ENCODE results near the gene C19orf73.
"Not testable (repeated sequence)": the region's sequence is repeated elsewhere in the genome, so short reads cannot be mapped to it uniquely, and the experiment has no call there.

The C19orf73 gene

DNA sequence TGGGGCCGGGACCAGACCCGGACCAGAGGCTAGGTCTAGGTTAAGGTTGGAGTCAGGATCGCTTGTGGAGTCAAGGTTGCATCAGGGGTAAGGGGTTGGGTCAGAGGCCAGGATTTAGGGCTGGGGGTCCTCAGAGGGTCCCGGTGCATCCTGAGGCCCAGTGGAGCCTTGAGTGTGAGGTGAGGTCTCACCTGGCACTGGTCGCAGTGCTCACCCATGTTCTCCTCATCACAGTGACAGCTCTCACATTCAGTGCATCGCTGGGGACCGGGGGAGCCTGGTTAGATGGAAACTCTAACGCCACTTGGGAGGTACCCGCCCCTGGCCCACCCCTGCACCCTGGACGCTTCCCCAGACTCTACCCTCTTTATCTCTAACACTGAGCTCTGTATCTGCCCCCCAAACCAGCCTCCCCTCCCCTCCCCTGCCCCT, 33.2 kb upstream of the C19orf73 start:
- H3K36me3 Mint-ChIP-seq (ENCODE audit: low read depth) = no peaks in the 10 kb centered on the region
- H3K4me1 Mint-ChIP-seq (ENCODE audit: low read depth) = peaks cover 22% of the 10 kb centered on the region
- H3K4me3 Mint-ChIP-seq = no peak overlapping the region
- H3K27me3 Mint-ChIP-seq = peaks cover 70% of the 10 kb centered on the region
- H3K9me3 Mint-ChIP-seq = no peaks in the 10 kb centered on the region
- H3K27ac Mint-ChIP-seq = no peak overlapping the region

DNA sequence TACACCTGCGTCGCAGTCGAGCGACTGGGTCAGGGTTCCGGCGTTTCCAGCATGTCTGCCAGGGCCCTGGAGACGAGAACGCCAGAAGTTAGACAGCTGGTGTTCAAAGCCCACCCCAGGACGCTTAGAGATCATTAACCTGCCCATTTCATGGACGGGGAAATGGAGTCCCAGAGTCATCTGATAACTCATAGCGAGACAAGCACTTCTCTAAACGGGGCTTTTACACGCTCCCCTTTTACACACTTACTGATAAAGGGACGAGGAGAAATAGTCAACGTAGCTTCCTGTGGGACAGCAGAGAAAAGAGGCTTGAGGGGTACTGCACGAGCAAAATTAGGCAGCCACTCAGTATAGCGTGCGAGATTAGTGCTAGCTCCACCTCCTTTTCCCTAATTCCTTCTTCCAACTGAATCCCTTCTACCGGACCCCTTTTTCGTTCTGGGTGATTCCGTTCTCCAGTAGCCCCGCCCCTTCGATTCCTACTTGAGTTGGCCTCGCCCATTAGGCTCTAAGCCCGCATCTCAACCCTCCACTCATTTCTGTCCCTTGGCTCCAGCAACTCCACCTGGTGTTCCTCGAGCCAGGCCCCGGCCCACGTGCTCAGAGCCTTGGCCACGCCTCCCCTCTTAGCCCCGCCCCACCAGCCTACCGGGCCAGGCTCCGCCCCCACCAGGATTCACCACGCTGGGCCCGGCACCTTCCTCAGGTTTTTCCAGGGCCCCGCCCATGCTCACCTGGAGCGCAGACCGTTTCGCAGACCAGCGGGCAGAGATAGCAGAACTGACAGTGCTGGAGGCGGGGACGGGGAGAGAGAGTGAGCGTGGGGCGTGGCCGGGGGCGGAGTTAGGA, 32.5 kb upstream of the C19orf73 start:
- no peaks in the 10 kb centered on the region for H3K9me3 Mint-ChIP-seq
- peaks cover 69% of the 10 kb centered on the region for H3K27me3 Mint-ChIP-seq
- no peak overlapping the region for H3K4me3 Mint-ChIP-seq
- H3K36me3 Mint-ChIP-seq (ENCODE audit: low read depth) = no peaks in the 10 kb centered on the region
- no peak overlapping the region for H3K27ac Mint-ChIP-seq
- H3K4me1 Mint-ChIP-seq (ENCODE audit: low read depth) = peaks cover 22% of the 10 kb centered on the region

DNA sequence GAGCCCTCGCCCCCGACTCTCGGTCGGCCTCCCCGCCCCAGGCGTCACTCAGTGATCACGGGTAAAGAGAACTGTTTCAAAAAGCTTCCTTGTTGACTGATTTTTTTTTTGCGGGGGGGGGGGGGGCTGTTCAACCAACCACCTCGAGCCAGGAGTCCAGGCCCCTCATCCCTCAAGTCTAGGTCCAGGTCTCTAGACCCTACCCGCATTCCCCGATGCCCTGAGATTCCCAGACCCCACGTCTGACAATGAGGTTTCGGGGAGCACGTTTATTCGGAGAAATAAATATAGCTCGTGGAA, 32.0 kb upstream of the C19orf73 start:
- Mint-ChIP-seq H3K4me3 (no peak overlapping the region), H3K4me1 (ENCODE audit: low read depth) (peaks cover 23% of the 10 kb centered on the region), H3K27ac (no peak overlapping the region), H3K27me3 (peaks cover 69% of the 10 kb centered on the region), H3K9me3 (no peaks in the 10 kb centered on the region), H3K36me3 (ENCODE audit: low read depth) (no peaks in the 10 kb centered on the region)

DNA sequence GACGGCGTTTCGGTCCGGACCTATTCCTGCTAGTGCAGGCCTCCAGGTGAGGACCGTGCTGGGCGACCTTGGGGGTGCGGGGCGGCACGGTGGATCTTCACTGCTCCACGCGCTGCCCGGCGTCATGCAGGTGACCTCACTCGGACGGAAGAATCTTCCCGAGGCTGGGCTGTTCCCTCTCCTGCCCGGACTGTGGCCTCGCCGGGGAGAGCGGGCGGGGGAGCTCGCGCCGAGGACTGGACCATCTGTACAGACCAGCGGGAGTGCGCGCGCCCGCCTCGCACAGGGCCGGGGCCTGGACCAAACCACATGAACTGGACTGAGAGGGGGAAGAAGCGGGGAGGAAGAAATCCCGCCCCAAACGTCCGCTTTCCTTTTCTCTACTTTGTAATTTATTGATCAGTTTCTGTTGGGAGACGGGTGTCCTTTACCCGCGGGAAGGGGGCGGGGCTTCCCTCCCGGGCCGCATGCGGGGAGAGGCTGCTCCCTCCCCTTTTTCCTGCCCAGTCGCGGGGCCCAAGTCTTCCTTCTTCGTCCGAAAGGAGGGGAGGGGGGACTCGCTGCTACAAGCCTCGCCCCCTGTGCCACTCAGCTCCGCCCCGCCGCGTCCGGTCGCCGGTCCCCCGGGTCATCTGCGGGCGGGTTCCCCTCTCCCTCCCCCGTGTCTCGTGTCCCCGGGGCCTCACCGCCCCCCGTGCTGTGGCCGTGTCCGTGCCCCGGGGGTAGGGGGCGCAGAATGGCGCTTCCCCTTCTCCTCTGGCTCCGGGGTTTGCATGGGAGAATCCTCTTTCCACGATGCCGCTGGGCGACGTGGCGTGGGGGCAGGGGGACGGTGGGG, 31.4 kb upstream of the C19orf73 start:
- no peaks in the 10 kb centered on the region for H3K36me3 Mint-ChIP-seq (ENCODE audit: low read depth)
- H3K4me3 Mint-ChIP-seq = peak overlapping the region; percentile 77
- H3K4me1 Mint-ChIP-seq (ENCODE audit: low read depth) = peaks cover 28% of the 10 kb centered on the region
- H3K27ac Mint-ChIP-seq = no peak overlapping the region
- H3K9me3 Mint-ChIP-seq = no peaks in the 10 kb centered on the region
- H3K27me3 Mint-ChIP-seq = peaks cover 69% of the 10 kb centered on the region

DNA sequence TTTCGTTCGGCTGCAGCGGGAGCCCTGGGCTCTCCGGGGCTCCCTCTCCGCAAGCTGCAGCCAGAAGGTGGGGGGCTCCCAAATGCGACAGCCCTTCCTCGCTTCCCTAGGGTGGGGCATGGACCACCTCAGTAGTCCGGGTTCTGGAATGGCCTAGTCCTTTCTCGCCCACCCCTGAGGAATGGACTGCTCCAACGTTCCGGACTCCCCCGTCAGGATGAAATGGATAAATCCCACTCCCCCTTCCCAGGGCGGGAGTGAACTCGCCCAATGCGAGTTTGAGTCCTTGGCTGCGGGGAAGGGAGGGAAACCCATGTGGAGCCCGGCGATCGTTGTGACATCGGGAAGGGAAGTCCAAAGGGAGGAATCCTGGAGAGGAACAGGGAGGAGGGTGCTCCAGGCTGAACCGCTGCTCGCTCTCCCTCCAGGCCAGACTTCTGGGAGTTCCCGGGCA, 30.7 kb upstream of the C19orf73 start:
- no peak overlapping the region for H3K27ac Mint-ChIP-seq
- no peaks in the 10 kb centered on the region for H3K9me3 Mint-ChIP-seq
- peaks cover 30% of the 10 kb centered on the region for H3K4me1 Mint-ChIP-seq (ENCODE audit: low read depth)
- H3K27me3 Mint-ChIP-seq = peaks cover 68% of the 10 kb centered on the region
- no peaks in the 10 kb centered on the region for H3K36me3 Mint-ChIP-seq (ENCODE audit: low read depth)
- peak overlapping the region; percentile 77 for H3K4me3 Mint-ChIP-seq

DNA sequence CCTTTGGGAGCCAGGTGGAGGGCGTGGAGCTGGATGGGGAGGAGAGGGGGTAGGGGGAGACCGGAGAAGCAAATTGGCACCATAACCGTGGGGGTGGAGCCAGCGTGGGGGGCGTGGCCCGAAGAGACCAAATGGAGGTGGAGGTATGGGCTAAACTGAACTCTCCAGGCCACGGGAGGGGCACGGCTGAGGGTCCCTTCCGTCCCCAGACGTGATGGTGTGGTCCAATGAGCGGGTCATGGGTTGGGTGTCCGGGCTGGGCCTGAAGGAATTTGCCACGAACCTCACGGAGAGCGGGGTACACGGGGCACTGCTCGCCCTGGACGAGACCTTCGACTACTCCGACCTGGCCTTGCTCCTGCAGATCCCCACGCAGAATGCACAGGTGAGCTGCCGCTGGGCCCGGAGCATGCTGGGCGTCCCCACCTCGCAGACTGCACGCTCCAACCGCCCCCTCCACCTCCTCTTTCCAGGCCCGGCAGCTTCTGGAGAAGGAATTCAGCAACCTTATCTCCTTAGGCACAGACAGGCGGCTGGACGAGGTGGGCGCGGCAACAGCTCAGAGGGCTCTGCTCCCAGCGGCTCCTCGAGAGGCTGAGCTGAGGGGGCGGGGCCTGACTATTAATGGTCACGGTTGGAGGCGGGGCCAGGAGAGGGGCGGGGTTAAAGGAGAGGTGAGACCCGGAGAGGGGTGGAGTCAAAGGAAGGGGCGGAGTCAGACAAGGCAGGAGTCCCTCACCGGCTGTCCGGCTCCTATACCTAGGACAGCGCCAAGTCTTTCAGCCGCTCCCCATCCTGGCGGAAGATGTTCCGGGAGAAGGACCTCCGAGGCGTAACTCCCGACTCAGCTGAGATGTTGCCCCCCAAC, 30.1 kb upstream of the C19orf73 start:
- Mint-ChIP-seq H3K36me3 (ENCODE audit: low read depth) (no peaks in the 10 kb centered on the region), H3K4me1 (ENCODE audit: low read depth) (peaks cover 30% of the 10 kb centered on the region), H3K4me3 (peak overlapping the region; percentile 52), H3K27ac (no peak overlapping the region), H3K27me3 (peaks cover 62% of the 10 kb centered on the region), H3K9me3 (no peaks in the 10 kb centered on the region)

DNA sequence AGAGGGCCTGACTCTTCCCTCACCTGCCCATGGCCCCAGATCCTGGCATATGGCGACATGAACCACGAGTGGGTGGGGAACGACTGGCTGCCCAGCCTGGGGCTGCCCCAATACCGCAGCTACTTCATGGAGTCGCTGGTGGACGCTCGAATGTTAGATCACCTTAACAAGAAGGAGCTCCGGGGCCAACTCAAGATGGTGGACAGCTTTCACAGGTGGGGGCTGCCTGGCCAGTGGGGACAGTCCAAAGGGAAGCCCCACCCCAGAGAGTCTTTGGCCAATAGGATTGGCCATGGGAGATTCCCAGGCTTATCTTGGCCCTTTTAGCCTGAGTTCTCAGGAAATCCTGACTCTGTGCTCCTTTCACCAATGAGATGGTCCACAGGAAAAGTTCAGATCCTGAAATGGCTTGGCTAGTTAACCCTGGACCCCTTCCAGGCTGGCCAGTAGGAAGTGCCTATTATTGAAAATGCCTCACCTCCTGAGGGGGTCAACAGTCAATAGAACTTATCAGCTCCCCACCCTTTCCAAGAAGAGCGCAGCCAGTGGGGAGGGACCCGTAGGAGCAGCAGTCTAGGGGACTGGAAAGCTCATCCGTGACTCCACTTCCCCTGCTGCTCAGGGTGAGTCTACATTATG, 29.2 kb upstream of the C19orf73 start:
- peaks cover 54% of the 10 kb centered on the region for H3K27me3 Mint-ChIP-seq

DNA sequence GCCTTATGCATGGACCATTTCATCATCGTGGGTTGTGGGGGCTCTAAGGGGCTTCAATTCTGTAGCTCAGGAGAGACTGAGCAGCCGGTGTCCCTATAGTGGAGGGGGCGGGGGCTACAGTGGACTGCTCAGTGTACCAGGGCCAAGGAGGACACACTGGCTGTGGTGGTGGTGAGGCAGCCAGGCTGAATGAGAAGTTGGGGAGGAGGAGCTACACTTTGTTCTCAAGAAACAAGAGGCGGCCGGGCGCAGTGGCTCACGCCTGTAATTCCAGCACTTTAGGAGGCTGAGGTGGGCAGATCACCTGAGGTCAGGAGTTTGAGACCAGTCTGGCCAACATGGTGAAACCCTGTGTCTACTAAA, 27.4 kb upstream of the C19orf73 start:
- H3K27ac Mint-ChIP-seq = not testable (repeated sequence)

More for the DNA sequence above, 29.2 kb upstream of the C19orf73 start:
- no peaks in the 10 kb centered on the region for H3K36me3 Mint-ChIP-seq (ENCODE audit: low read depth)
- H3K4me3 Mint-ChIP-seq = no peak overlapping the region
- H3K4me1 Mint-ChIP-seq (ENCODE audit: low read depth) = peaks cover 30% of the 10 kb centered on the region
- H3K27ac Mint-ChIP-seq = no peak overlapping the region
- H3K9me3 Mint-ChIP-seq = no peaks in the 10 kb centered on the region

DNA sequence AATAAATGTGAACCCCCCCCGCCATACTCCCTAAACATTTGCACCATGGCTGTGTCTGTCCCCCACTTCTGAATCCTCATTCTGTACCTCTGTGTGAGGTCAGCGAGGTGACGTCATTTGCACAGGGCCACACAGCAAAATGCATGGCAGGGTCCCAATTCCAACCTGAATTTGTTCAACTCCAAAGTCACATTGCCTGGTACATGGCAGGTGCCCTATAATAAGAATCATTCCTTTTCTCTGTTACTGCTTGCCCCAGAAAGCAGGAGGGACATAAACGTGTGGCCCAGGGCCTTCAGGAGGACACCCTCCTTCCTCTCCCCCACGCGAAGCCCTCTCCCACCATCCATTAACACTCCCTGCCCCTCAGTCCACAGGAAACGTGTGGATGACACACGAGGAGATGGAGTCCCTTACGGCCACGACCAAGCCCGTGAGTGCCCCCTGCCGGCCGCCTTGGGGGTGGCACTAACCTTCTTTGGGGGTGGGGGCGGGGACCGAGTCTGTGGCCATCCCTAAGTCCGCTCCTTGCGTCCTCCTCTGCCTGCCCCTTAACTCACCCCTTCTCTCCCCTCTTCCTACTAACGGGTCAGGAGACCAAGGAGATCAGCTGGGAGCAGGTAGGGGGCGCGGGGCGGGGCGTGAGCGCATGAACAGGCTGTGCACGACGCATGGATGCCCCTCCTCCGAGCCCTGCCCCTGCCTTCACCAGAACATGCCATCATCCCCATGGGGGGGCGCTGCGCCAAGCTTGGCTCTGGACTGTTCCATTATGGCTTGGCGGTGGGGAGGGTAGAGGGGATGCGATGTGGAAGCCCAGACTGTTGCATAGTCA, 26.8 kb upstream of the C19orf73 start:
- Mint-ChIP-seq H3K4me1 (ENCODE audit: low read depth) (peaks cover 30% of the 10 kb centered on the region), H3K27me3 (peaks cover 55% of the 10 kb centered on the region), H3K4me3 (peak overlapping the region; percentile 63), H3K36me3 (ENCODE audit: low read depth) (no peaks in the 10 kb centered on the region), H3K27ac (peak overlapping the region; percentile 89), H3K9me3 (no peaks in the 10 kb centered on the region)

More for the DNA sequence above, 27.4 kb upstream of the C19orf73 start:
- H3K4me1 Mint-ChIP-seq (ENCODE audit: low read depth) = peaks cover 32% of the 10 kb centered on the region
- H3K36me3 Mint-ChIP-seq (ENCODE audit: low read depth); H3K9me3 Mint-ChIP-seq: not testable (repeated sequence)
- H3K4me3 Mint-ChIP-seq = peak overlapping the region; percentile 63
- H3K27me3 Mint-ChIP-seq = peaks cover 56% of the 10 kb centered on the region

DNA sequence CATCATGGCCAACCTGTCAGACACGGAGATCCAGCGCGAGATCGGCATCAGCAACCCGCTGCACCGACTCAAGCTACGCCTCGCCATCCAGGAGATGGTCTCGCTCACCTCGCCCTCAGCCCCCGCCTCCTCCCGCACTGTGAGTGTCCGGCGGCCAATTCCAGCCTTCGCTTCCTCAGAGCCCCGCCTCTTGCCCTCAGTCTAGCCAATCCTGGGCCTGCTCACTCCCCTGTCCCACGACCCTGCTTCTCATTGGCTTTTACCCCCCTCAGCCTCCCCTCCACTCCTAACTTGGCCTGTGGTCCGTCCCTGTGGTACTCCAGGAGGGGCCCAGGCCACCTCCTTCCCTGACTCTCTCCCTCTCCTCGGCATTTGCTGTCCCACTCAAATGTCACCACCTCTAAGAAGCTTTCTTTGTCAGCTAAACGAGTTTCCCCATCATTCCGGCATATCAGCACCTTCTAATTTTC, 24.0 kb upstream of the C19orf73 start:
- H3K36me3 Mint-ChIP-seq (ENCODE audit: low read depth) = no peaks in the 10 kb centered on the region

DNA sequence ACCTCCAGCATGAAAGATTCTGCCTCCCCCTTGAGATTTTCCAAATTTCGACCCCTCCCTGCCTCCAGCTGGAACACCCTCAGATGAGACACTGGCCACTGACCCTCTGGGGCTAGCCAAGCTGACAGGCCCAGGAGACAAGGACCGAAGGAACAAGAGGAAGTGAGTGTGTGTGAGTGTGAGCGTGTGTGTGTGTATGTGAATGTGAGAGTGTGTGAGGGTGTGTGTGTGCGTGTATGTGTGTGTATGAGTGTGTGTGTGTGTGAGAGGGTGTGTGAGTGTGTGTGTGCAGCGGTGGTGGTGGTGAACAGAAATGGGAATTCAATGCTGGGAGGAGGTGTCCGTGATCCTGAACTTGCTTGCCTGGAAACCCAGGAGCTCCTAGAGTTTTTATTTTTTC, 22.4 kb upstream of the C19orf73 start:
- H3K4me3 Mint-ChIP-seq = no peak overlapping the region
- H3K9me3 Mint-ChIP-seq = no peaks in the 10 kb centered on the region
- peaks cover 14% of the 10 kb centered on the region for H3K4me1 Mint-ChIP-seq (ENCODE audit: low read depth)
- peaks cover 29% of the 10 kb centered on the region for H3K27me3 Mint-ChIP-seq
- no peak overlapping the region for H3K27ac Mint-ChIP-seq
- no peaks in the 10 kb centered on the region for H3K36me3 Mint-ChIP-seq (ENCODE audit: low read depth)

More for the DNA sequence above, 24.0 kb upstream of the C19orf73 start:
- peaks cover 33% of the 10 kb centered on the region for H3K27me3 Mint-ChIP-seq
- H3K4me3 Mint-ChIP-seq = peak overlapping the region; percentile 74
- H3K27ac Mint-ChIP-seq = no peak overlapping the region
- H3K9me3 Mint-ChIP-seq = no peaks in the 10 kb centered on the region
- peaks cover 14% of the 10 kb centered on the region for H3K4me1 Mint-ChIP-seq (ENCODE audit: low read depth)

DNA sequence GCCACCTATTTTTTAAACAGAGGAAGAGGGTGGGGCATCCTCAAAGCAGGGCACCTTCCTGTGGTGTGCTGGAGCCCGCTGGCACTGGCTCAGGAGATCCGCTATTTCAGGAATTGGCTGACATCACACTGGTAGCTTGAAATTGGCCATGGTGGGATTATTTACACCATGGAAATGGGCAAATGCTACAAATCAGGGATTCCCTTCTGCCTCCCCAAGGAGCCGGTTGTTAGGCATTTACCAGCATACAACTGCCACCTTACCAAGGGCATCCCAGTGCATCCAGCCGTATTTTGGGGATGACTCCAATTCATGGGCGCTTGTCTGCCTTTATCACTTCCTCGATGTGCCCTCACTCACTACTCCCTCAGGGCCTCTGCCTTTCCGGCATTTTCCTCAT, 22.0 kb upstream of the C19orf73 start:
- peaks cover 14% of the 10 kb centered on the region for H3K4me1 Mint-ChIP-seq (ENCODE audit: low read depth)
- H3K4me3 Mint-ChIP-seq = no peak overlapping the region
- H3K9me3 Mint-ChIP-seq = no peaks in the 10 kb centered on the region
- H3K27me3 Mint-ChIP-seq = peaks cover 27% of the 10 kb centered on the region
- H3K27ac Mint-ChIP-seq = no peak overlapping the region
- no peaks in the 10 kb centered on the region for H3K36me3 Mint-ChIP-seq (ENCODE audit: low read depth)

DNA sequence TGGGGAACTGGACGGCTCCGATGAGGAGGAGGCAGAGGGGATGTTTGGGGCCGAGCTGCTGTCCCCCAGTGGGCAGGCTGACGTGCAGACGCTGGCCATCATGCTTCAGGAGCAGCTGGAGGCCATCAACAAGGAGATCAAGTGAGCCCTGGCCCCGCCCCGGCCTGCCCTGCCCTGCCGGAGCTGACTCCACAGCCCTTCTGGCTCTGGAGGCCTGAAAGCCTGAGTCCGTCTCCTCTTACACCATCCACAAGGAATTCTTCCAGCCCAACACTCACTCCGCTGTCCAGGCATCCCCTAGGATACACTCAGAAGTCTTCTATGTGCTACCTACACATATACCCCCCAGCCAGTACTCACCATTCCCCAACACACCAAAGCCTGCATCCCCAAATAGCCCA, 17.8 kb upstream of the C19orf73 start:
- no peak overlapping the region for H3K4me3 Mint-ChIP-seq

More for the DNA sequence above, 17.8 kb upstream of the C19orf73 start:
- Mint-ChIP-seq H3K27me3 (peaks cover 21% of the 10 kb centered on the region), H3K36me3 (ENCODE audit: low read depth) (no peaks in the 10 kb centered on the region), H3K4me1 (ENCODE audit: low read depth) (peaks cover 13% of the 10 kb centered on the region), H3K27ac (no peak overlapping the region), H3K9me3 (no peaks in the 10 kb centered on the region)
